Measurements from ENCODE around the gene AFAP1.

The AFAP1 gene

GRCh38 chr4:7897811-7898210 lies 41.9 kb downstream of the AFAP1 start:
- no peaks in the 10 kb centered on the region for H3K27me3 ChIP-seq (ENCODE audit: low read depth)
- H3K4me3 ChIP-seq, result no peak overlapping the region
- in situ Hi-C loops (cut with MboI; ENCODE audit: low sequenced_read_pairs), result no loop called here
- H3K9me3 ChIP-seq, result no peaks in the 10 kb centered on the region
- H3K36me3 ChIP-seq (replicated peaks), result no peaks in the 10 kb centered on the region
- no peak for DNase-seq (ENCODE audit: low spot score in 2 of 2)
- peaks cover 38% of the 10 kb centered on the region for H3K4me1 ChIP-seq

- in situ Hi-C loops (cut with MboI; ENCODE audit: low sequenced_read_pairs), result no loop called here
- Histone ChIP-seq H3K9me3 (no peaks in the 10 kb centered on the region), H3K4me1 (peaks cover 45% of the 10 kb centered on the region), H3K36me3 (replicated peaks) (no peaks in the 10 kb centered on the region), H3K27me3 (ENCODE audit: low read depth) (no peaks in the 10 kb centered on the region), H3K4me3 (no peak overlapping the region)
- no peak for DNase-seq (ENCODE audit: low spot score in 2 of 2)
Observed at GRCh38 chr4:7894677-7895181, 44.9 kb downstream of the AFAP1 start.

GRCh38 chr4:7894098-7894676 lies 45.5 kb downstream of the AFAP1 start:
- DNase-seq (ENCODE audit: low spot score in 2 of 2), result no peak
- Histone ChIP-seq H3K9me3 (no peaks in the 10 kb centered on the region), H3K4me3 (no peak overlapping the region), H3K27me3 (ENCODE audit: low read depth) (no peaks in the 10 kb centered on the region), H3K36me3 (replicated peaks) (no peaks in the 10 kb centered on the region), H3K4me1 (peaks cover 39% of the 10 kb centered on the region)
- in situ Hi-C loops (cut with MboI; ENCODE audit: low sequenced_read_pairs), result no loop called here

- no peaks in the 10 kb centered on the region for H3K36me3 ChIP-seq (replicated peaks)
- H3K4me1 ChIP-seq, result peaks cover 34% of the 10 kb centered on the region
- in situ Hi-C loops (cut with MboI; ENCODE audit: low sequenced_read_pairs), result no loop called here
- no peak for DNase-seq (ENCODE audit: low spot score in 2 of 2)
- H3K27me3 ChIP-seq (ENCODE audit: low read depth), result no peaks in the 10 kb centered on the region
- H3K4me3 ChIP-seq, result no peak overlapping the region
- peaks cover 4% of the 10 kb centered on the region; the same call in 1 of the 2 replicates for H3K9me3 ChIP-seq
Observed at GRCh38 chr4:7893539-7893938, 46.1 kb downstream of the AFAP1 start.

- DNase-seq (ENCODE audit: low spot score in 2 of 2), result no peak
- H3K4me3 ChIP-seq, result no peak overlapping the region
- no peaks in the 10 kb centered on the region for H3K36me3 ChIP-seq (replicated peaks)
- H3K4me1 ChIP-seq, result peaks cover 35% of the 10 kb centered on the region
- H3K27me3 ChIP-seq (ENCODE audit: low read depth), result no peaks in the 10 kb centered on the region
- in situ Hi-C loops (cut with MboI; ENCODE audit: low sequenced_read_pairs), result no loop called here
- H3K9me3 ChIP-seq, result peaks cover 8% of the 10 kb centered on the region
Observed at GRCh38 chr4:7892212-7893019, 47.2 kb downstream of the AFAP1 start.

- Histone ChIP-seq H3K4me3 (no peak overlapping the region), H3K4me1 (peaks cover 51% of the 10 kb centered on the region), H3K9me3 (peaks cover 8% of the 10 kb centered on the region), H3K36me3 (replicated peaks) (no peaks in the 10 kb centered on the region), H3K27me3 (ENCODE audit: low read depth) (no peaks in the 10 kb centered on the region)
- in situ Hi-C loops (cut with MboI; ENCODE audit: low sequenced_read_pairs), result no loop called here
- peak; percentile 41 to 53 for DNase-seq (ENCODE audit: low spot score in 2 of 2)
Observed at GRCh38 chr4:7890635-7891393, 48.8 kb downstream of the AFAP1 start.

- DNase-seq (ENCODE audit: low spot score in 2 of 2), result no peak
- no peaks in the 10 kb centered on the region for H3K27me3 ChIP-seq (ENCODE audit: low read depth)
- in situ Hi-C loops (cut with MboI; ENCODE audit: low sequenced_read_pairs), result no loop called here
- no peaks in the 10 kb centered on the region for H3K36me3 ChIP-seq (replicated peaks)
- H3K4me1 ChIP-seq, result peaks cover 40% of the 10 kb centered on the region
- H3K4me3 ChIP-seq, result no peak overlapping the region
- peaks cover 8% of the 10 kb centered on the region for H3K9me3 ChIP-seq
Observed at GRCh38 chr4:7887436-7887835, 52.2 kb downstream of the AFAP1 start.

- peaks cover 8% of the 10 kb centered on the region for H3K9me3 ChIP-seq
- in situ Hi-C loops (cut with MboI; ENCODE audit: low sequenced_read_pairs), result no loop called here
- peaks cover 33% of the 10 kb centered on the region for H3K4me1 ChIP-seq
- no peak overlapping the region for H3K4me3 ChIP-seq
- peak in 1 of 2 experiments; percentile 56 for DNase-seq (ENCODE audit: low spot score in 2 of 2)
- no peaks in the 10 kb centered on the region for H3K36me3 ChIP-seq (replicated peaks)
- no peaks in the 10 kb centered on the region for H3K27me3 ChIP-seq (ENCODE audit: low read depth)
Observed at GRCh38 chr4:7886007-7886973, 53.4 kb downstream of the AFAP1 start.

GRCh38 chr4:7885216-7886006 lies 54.2 kb downstream of the AFAP1 start:
- Histone ChIP-seq H3K4me1 (peaks cover 25% of the 10 kb centered on the region), H3K9me3 (peaks cover 8% of the 10 kb centered on the region), H3K27me3 (ENCODE audit: low read depth) (no peaks in the 10 kb centered on the region), H3K4me3 (no peak overlapping the region), H3K36me3 (replicated peaks) (no peaks in the 10 kb centered on the region)
- no peak for DNase-seq (ENCODE audit: low spot score in 2 of 2)
- in situ Hi-C loops (cut with MboI; ENCODE audit: low sequenced_read_pairs), result no loop called here

GRCh38 chr4:7880683-7881082 lies 59.0 kb downstream of the AFAP1 start:
- Histone ChIP-seq H3K27me3 (ENCODE audit: low read depth) (no peaks in the 10 kb centered on the region), H3K36me3 (replicated peaks) (no peaks in the 10 kb centered on the region), H3K4me1 (peaks cover 13% of the 10 kb centered on the region), H3K9me3 (no peaks in the 10 kb centered on the region), H3K4me3 (no peak overlapping the region)
- in situ Hi-C loops (cut with MboI; ENCODE audit: low sequenced_read_pairs), result no loop called here
- DNase-seq (ENCODE audit: low spot score in 2 of 2), result no peak

- no peak overlapping the region for H3K4me3 ChIP-seq
- H3K36me3 ChIP-seq (replicated peaks), result no peaks in the 10 kb centered on the region
- DNase-seq (ENCODE audit: low spot score in 2 of 2), result no peak
- in situ Hi-C loops (cut with MboI; ENCODE audit: low sequenced_read_pairs), result no loop called here
- no peaks in the 10 kb centered on the region for H3K9me3 ChIP-seq
- H3K27me3 ChIP-seq (ENCODE audit: low read depth), result no peaks in the 10 kb centered on the region
- H3K4me1 ChIP-seq, result peaks cover 12% of the 10 kb centered on the region
Observed at GRCh38 chr4:7879127-7879526, 60.5 kb downstream of the AFAP1 start.

GRCh38 chr4:7878323-7878722 lies 61.3 kb downstream of the AFAP1 start:
- peaks cover 12% of the 10 kb centered on the region for H3K4me1 ChIP-seq
- no peaks in the 10 kb centered on the region for H3K36me3 ChIP-seq (replicated peaks)
- no peaks in the 10 kb centered on the region for H3K27me3 ChIP-seq (ENCODE audit: low read depth)
- no peak for DNase-seq (ENCODE audit: low spot score in 2 of 2)
- in situ Hi-C loops (cut with MboI; ENCODE audit: low sequenced_read_pairs), result no loop called here
- no peak overlapping the region for H3K4me3 ChIP-seq
- no peaks in the 10 kb centered on the region for H3K9me3 ChIP-seq
